WTC11 (cell line): ENCODE results near the gene AGBL1.

Experiments
- CTCF ChIP-seq: fragments of 200-600 bp; IDR thresholded peaks from 2 replicates; pipeline ENCODE4 v1.8.0; 2022; ENCODE audit warnings: antibody characterized with exemption
- ESRRA ChIP-seq: sonication (generic); formaldehyde crosslinking; IDR thresholded peaks from 2 replicates; pipeline ENCODE4 v1.8.1; 2022; ENCODE audit warnings: mild to moderate bottlenecking, missing genetic modification reagents, borderline replicate concordance
- ETV6 ChIP-seq: sonication (generic); formaldehyde crosslinking; IDR thresholded peaks from 2 replicates; pipeline ENCODE4 v1.8.1; 2022; ENCODE audit warnings: mild to moderate bottlenecking, missing genetic modification reagents
- FOXP4 ChIP-seq: sonication (generic); formaldehyde crosslinking; IDR thresholded peaks from 2 replicates; pipeline ENCODE4 v1.8.0; 2022; ENCODE audit warnings: mild to moderate bottlenecking, missing genetic modification reagents
- SMAD3 ChIP-seq: sonication (generic); formaldehyde crosslinking; IDR thresholded peaks from 2 replicates; pipeline ENCODE4 v1.8.0; 2022; ENCODE audit warnings: missing genetic modification reagents, mild to moderate bottlenecking, borderline replicate concordance
- TP53 ChIP-seq: sonication (generic); formaldehyde crosslinking; IDR thresholded peaks from 2 replicates; pipeline ENCODE4 v1.8.1; 2023; ENCODE audit warnings: mild to moderate bottlenecking, missing genetic modification reagents

GRCh38 chr15:86615816-86616215 lies 536.1 kb downstream of the AGBL1 start:
- TF ChIP-seq CTCF, result no peak
- TF ChIP-seq ESRRA, result no peak
- no peak for TF ChIP-seq TP53 (CRISPR knock-in tag)
- TF ChIP-seq SMAD3 (CRISPR knock-in tag), result no peak
- no peak for TF ChIP-seq FOXP4 (CRISPR knock-in tag)
- TF ChIP-seq ETV6 (CRISPR knock-in tag), result no peak
